HG02759 (cell line): ENCODE data around the gene PMP22.

Experiments
- ATAC-seq: cut with Tn5 transposase; IDR thresholded peaks from one replicate; pipeline ENCODE4 v1.9.1; 2021; ENCODE audit warnings: mild to moderate bottlenecking, moderate library complexity; ENCODE audit not compliant: unreplicated experiment

PMP22 gene

GRCh38 chr17:15278380-15278779 is 13.3 kb upstream of the PMP22 start:
- no peak for ATAC-seq

GRCh38 chr17:15274017-15274416 is 8.9 kb upstream of the PMP22 start:
- ATAC-seq = no peak

- ATAC-seq = no peak
Measured at GRCh38 chr17:15273141-15273793, 8.1 kb upstream of the PMP22 start.

- no peak for ATAC-seq
Measured at GRCh38 chr17:15271741-15272140, 6.6 kb upstream of the PMP22 start.

DNA sequence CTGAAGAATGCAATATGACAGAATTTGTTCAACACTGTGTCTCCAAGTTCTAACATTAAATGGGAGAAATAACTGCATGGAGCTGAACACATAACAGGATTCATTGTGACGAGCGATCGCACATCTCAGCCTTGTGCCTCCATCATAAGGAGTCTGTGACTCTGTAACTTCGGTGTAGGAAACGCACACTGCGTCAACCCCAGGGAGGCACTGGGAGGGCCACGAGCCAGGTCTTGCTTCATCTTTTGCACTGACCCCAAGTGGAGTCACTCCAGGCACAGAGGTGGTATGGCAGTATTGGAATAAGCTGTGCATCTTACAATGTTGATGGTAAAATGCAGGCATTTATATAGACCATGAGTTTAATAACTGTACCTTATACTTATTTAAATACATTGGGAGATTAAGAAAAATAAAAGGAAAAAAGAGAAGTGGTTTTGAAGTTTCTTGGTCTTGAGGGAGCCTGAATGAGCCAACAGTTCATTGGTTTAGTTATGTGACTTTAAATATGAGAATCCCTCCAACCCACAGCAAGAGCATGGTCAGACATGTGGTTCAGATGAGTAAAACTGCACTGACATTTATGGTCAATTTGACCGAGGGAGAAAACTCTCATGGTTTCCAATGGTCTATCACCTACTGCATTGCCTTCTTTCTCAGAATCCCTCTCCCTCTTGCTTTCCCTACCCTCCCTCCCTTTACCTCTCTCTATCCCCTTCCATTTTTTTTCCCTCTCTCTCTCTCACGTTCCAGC is 5.7 kb upstream of the PMP22 start:
- ATAC-seq = no peak

GRCh38 chr17:15269780-15270089 is 4.6 kb upstream of the PMP22 start:
- no peak for ATAC-seq

- ATAC-seq = no peak
Measured at GRCh38 chr17:15269087-15269779, 4.1 kb upstream of the PMP22 start.

DNA sequence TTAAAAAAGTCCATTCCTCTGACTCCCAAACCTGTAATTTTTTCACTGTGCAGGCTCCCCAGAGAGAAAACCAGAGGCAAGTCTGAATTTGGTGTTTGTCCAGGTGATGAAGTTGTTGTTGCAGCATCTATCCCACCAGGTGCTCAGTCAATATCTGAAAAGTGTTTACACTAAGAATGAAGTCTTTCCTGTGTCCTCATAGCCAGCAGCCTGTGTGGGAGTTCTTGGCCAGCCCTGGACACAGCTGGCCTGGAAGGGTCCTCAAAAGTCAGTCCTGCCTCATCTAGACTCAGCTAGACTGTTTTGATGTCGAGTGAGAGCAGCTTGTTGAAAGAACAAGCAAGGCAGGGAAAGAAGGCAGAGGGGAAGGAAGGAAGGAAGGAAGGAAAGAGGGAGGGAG is 3.3 kb upstream of the PMP22 start:
- no peak for ATAC-seq

DNA sequence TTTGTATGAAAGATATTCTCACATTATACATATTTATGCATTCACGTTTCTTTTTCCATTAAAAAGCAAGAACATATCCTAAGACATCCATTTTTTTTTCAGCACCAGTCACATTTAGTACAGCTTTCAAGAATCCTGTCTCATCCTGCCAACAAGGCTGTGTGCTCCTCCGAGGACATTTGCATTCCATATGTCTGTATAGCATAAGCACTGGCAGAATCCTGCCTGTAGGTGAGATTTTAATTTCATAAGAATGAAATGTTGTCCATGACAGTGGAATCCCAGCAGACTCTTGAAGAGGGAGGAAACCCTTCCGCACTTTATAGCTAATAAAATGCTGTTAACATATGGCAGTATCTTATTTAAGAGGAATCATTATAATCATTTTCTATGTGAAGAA is 2.9 kb upstream of the PMP22 start:
- no peak for ATAC-seq

DNA sequence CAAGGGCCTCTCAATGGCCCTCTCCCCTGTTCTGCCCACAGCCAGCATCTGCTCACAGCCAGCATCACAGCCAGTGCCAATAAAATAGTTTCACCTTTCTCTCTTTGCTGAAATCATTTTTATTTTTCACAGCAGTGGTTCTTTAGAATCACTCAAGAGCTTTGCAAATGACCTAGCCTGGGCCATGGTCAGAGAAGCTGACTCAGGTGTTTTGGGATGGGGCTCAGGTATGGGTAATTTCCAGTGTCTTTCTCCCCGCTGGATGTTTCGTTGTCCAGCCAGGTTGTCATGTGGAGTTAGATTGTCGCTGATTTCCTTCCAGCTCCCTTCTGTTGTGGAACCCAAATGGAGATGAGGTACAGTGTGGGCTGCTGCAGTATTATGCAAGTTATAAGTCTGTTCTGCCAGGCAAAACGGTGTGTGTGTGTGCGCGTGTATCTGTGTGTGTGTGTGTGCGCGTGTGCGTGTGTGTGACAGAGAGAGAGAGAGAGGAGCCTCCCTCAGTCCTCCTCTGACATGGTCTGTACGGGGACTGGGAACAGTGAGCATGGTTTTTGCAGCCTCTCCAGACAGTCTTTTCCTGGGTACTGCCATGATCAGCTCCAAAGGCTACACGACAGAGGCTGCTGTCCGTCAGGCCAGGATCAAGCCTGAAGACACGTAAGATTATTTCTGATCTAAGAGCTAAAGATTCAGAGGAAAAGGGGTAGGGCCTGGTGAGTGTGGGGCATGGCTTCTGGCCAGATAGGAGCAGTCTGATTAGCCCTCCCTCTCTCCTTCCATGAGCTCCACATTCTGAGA is 1.4 kb upstream of the PMP22 start:
- ATAC-seq = no peak

DNA sequence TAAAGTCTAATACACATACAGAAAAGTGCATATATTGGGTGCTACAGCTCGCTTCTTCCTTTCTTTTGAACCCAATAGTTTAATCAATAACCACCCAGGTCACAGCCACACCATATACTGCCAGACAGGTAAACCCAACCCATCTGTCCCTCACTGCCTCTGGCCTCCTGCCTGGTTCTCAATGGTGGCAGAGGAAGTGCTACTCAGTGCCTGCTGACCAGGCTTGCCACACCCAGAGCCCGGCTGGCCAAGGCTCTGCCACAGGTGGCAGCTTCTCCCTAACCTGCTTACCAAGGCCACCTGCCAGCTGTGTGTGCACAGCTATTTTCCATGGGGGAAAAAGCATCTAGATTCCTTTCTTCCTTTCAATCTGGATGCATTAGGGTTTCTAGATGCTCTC is 584 bp downstream of the PMP22 start:
- ATAC-seq = no peak

- ATAC-seq = no peak
Measured at GRCh38 chr17:15263680-15264079, 1.4 kb downstream of the PMP22 start.

GRCh38 chr17:15263206-15263579 is 1.9 kb downstream of the PMP22 start:
- ATAC-seq = no peak

DNA sequence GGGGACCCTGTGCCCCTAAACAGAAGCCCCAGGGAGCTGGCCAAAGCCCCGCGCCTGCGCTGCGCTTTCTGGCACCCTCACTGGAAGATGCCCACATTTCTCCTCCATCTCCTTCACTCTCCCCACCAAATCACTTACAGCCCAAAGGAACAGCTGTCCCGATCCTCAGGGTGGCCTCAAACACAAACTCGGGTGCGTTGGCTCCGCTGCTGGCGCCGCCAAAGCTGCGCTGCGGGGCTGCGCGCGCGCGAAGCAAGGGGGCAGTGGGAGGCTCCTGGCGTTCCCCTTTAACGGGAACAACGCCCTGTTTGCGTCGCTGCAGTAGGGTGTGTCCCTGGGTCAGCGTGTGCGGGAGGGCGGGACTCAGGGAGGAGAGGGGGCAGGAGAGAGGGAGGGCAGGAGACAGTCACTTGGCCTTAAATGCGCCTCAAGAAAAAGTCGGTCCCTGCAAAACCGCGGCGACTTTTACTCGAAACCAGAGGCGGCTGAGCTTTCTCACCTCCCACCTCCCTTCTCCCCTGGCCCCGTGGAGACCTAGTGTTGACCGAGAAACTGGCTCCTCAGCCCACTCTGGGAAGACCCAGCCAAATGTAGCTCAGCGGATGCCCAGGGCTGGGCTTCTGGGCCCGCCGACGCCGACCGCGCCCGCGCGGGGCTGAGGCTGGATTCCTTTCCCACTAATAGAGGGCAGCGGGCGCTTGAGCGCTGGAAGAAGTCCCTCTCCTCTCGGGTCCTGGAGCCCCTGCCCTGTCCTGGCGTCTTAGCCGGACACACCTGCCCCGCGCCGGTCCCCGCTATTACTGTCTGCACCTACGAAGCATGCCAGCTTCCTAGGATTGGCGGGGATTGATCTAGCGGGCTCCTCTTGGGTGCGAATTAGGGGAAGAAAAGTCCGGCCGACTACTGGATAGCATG is 2.6 kb downstream of the PMP22 start:
- ATAC-seq = no peak

- no peak for ATAC-seq
Measured at GRCh38 chr17:15261802-15262290, 3.3 kb downstream of the PMP22 start.

DNA sequence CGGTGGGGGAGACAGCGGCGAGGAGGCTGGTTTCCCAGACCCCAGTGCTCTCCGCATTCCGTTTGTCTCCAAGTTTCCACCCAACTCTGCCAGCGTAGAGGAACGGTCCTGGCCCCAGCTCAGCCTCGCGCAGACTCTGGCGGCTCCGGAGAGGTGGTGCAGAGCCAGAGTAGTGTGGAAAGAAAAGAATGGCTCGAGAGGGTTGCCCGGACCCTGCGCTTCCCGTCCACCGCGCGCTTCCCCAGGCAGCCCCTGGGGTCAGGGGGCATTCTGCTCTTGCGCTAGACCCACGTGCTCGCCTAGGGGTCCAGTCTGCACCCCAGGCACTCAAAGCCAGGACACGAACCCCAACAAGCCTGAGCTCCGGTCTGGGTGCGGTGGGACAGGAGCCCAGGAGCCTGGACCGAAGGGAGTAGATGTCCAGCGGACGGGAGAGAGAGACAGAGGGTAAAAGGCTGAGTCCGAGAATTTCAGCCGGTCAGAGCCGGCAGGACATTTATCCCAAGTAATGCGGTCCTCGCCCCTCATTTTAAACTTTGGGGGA is 3.8 kb downstream of the PMP22 start:
- no peak for ATAC-seq

- peak; percentile 62 for ATAC-seq
Measured at GRCh38 chr17:15260376-15261257, 4.5 kb downstream of the PMP22 start.

DNA sequence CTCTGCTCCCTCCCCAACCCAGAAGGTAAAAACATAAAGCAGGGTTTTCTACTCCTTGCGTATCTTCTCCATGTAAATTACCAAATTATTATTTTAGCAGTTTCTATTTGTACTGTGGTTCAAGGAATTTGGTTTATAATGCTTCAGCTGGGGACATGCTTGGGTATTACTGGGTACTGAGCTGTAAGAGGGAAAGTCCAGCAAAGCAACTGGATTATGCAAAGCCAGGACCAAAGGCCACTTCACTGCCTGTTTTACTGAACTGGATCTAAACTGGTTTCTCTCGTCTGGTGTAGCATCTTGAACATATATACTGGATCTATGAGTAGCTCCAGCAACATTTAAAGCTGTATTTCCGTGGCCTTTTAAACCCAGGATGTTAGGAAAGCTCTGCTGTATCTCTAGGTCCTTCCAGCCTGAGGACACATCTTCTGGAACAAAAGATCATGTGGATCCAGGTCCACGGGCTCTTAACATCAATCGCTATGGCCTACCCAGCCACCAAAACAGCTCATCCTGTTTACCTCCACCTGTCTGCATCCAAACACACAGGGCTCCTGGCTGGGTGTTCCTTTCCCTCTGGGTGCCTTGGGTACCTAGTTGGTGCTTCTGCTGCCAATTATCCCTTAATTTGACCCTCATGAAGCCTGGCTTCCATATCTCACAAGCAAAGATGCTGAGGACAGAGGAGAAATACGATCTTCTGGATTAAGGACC is 7.2 kb downstream of the PMP22 start:
- no peak for ATAC-seq
